WTC11 (cell line): Measurements from ENCODE around the gene KAZN. TPM values are rescaled to one million over a fixed set of nuclear protein-coding genes. Genes with fewer than 3 reads are reported as not detected.
A peak's percentile ranks its signal among the peaks of the same experiment; 100 is the strongest.

ENCODE experiments used
- ATAC-seq: fragments of 200-7000 bp; cut with Tn5 transposase; 2 replicates; pipeline ENCODE4 v1.10.0; 2021; ENCODE audit warnings: mild to moderate bottlenecking, moderate library complexity
- CTCF ChIA-PET: fragments of 300-600 bp; sonication (Branson Sonifier 250); formaldehyde crosslinking; loops from one replicate; lab custom pipeline; 2021; ENCODE audit warnings: antibody characterized with exemption; lab: Charles Lee
- POLR2A ChIA-PET: fragments of 350-600 bp; sonication (Branson Sonifier 250); formaldehyde crosslinking; loops from one replicate; lab custom pipeline; 2021; ENCODE audit warnings: antibody characterized with exemption; lab: Charles Lee
- DNase-seq: peaks from one replicate; pipeline ENCODE4 v3.0.0; 2021; ENCODE audit warnings: low spot score
- H3K27ac Mint-ChIP-seq: 2 replicates; pipeline ENCODE4 v1.8.0; 2021; ENCODE audit warnings: mixed read lengths
- H3K27me3 Mint-ChIP-seq: 2 replicates; pipeline ENCODE4 v1.8.0; 2021; ENCODE audit warnings: low read depth, mild to moderate bottlenecking, moderate library complexity, mixed read lengths
- H3K36me3 Mint-ChIP-seq: 2 replicates; pipeline ENCODE4 v1.8.0; 2021; ENCODE audit warnings: mixed read lengths
- H3K4me1 Mint-ChIP-seq: 2 replicates; pipeline ENCODE4 v1.8.0; 2022; ENCODE audit warnings: mixed read lengths
- H3K4me3 Mint-ChIP-seq: 2 replicates; pipeline ENCODE4 v1.8.0; 2021; ENCODE audit warnings: mild to moderate bottlenecking, moderate library complexity, mixed read lengths
- H3K9me3 Mint-ChIP-seq: 2 replicates; pipeline ENCODE4 v1.8.0; 2021; ENCODE audit warnings: mixed read lengths
- CBFB ChIP-seq: sonication (generic); formaldehyde crosslinking; IDR thresholded peaks from 2 replicates; pipeline ENCODE4 v1.8.1; 2022; ENCODE audit warnings: mild to moderate bottlenecking, low read depth, missing genetic modification reagents
- CREB1 ChIP-seq: sonication (generic); formaldehyde crosslinking; IDR thresholded peaks from 2 replicates; pipeline ENCODE4 v1.8.0; 2023; ENCODE audit warnings: mild to moderate bottlenecking, missing genetic modification reagents
- ESRRA ChIP-seq: sonication (generic); formaldehyde crosslinking; IDR thresholded peaks from 2 replicates; pipeline ENCODE4 v1.8.1; 2022; ENCODE audit warnings: mild to moderate bottlenecking, missing genetic modification reagents, borderline replicate concordance
- FOXP1 ChIP-seq: sonication (generic); formaldehyde crosslinking; IDR thresholded peaks from 2 replicates; pipeline ENCODE4 v1.8.0; 2022; ENCODE audit warnings: missing genetic modification reagents, mild to moderate bottlenecking, moderate library complexity, borderline replicate concordance
- GTF2I ChIP-seq: fragments of 250-450 bp; sonication (Bioruptor Pico); conservative IDR thresholded peaks from 2 replicates; pipeline ENCODE4 v1.4.0; 2021; ENCODE audit warnings: mild to moderate bottlenecking
- IRF2 ChIP-seq: sonication (generic); formaldehyde crosslinking; IDR thresholded peaks from 2 replicates; pipeline ENCODE4 v1.8.0; 2022; ENCODE audit warnings: low read depth, missing genetic modification reagents, borderline replicate concordance
- JUN ChIP-seq: sonication (generic); formaldehyde crosslinking; IDR thresholded peaks from 2 replicates; pipeline ENCODE4 v1.8.0; 2023; ENCODE audit warnings: mild to moderate bottlenecking, missing genetic modification reagents
- MXD4 ChIP-seq: fragments of 250-450 bp; sonication (Bioruptor Pico); IDR thresholded peaks from 2 replicates; pipeline ENCODE4 v1.8.0; 2021; ENCODE audit warnings: mild to moderate bottlenecking, moderate library complexity, borderline replicate concordance
- NFYB ChIP-seq: sonication (generic); formaldehyde crosslinking; conservative IDR thresholded peaks from 2 replicates; pipeline ENCODE4 v1.8.0; 2022; ENCODE audit warnings: low read depth, missing genetic modification reagents
- NR2C2 ChIP-seq: sonication (generic); formaldehyde crosslinking; IDR thresholded peaks from 2 replicates; pipeline ENCODE4 v1.8.0; 2022; ENCODE audit warnings: mild to moderate bottlenecking, missing genetic modification reagents
- TCF7 ChIP-seq: sonication (generic); formaldehyde crosslinking; IDR thresholded peaks from 2 replicates; pipeline ENCODE4 v1.8.0; 2022; ENCODE audit warnings: mild to moderate bottlenecking, low read depth, missing genetic modification reagents, moderate library complexity
- TEAD1 ChIP-seq: sonication (generic); formaldehyde crosslinking; IDR thresholded peaks from 2 replicates; pipeline ENCODE4 v1.8.0; 2022; ENCODE audit warnings: mild to moderate bottlenecking, missing genetic modification reagents
- ZNF232 ChIP-seq: sonication (generic); formaldehyde crosslinking; IDR thresholded peaks from 2 replicates; pipeline ENCODE4 v1.8.0; 2022; ENCODE audit warnings: mild to moderate bottlenecking, missing genetic modification reagents
- ZNF317 ChIP-seq: sonication (generic); formaldehyde crosslinking; IDR thresholded peaks from 2 replicates; pipeline ENCODE4 v1.8.1; 2023; ENCODE audit warnings: low read depth, mild to moderate bottlenecking, moderate library complexity, missing genetic modification reagents, borderline replicate concordance
- ZNF396 ChIP-seq: fragments of 250-450 bp; sonication (Bioruptor Pico); IDR thresholded peaks from 2 replicates; pipeline ENCODE4 v1.8.0; 2021; ENCODE audit warnings: mild to moderate bottlenecking, moderate library complexity, borderline replicate concordance
- ZNF423 ChIP-seq: fragments of 250-450 bp; sonication (Bioruptor Pico); IDR thresholded peaks from 2 replicates; pipeline ENCODE4 v2.1.2; 2022; ENCODE audit warnings: mild to moderate bottlenecking, moderate library complexity
- ZNF671 ChIP-seq: fragments of 250-450 bp; sonication (Bioruptor Pico); IDR thresholded peaks from 2 replicates; pipeline ENCODE4 v1.8.0; 2021; ENCODE audit warnings: mild to moderate bottlenecking
- total RNA-seq: library from RNA; stranded (reverse); gene quantifications from 3 replicates; pipeline ENCODE4 v1.2.3, GENCODE V29; 2021
- TF ChIP-seq, protein P1 (sequence below): sonication (generic); formaldehyde crosslinking; IDR thresholded peaks from 2 replicates; pipeline ENCODE4 v1.8.0; 2023; ENCODE audit warnings: missing genetic modification reagents
- TF ChIP-seq, protein P2 (sequence below): sonication (generic); formaldehyde crosslinking; IDR thresholded peaks from 2 replicates; pipeline ENCODE4 v1.8.1; 2022; ENCODE audit warnings: mild to moderate bottlenecking, missing genetic modification reagents, moderate library complexity, borderline replicate concordance
- TF ChIP-seq, protein P3 (sequence below): sonication (generic); formaldehyde crosslinking; IDR thresholded peaks from 2 replicates; pipeline ENCODE4 v1.8.1; 2023; ENCODE audit warnings: mild to moderate bottlenecking, moderate library complexity, missing genetic modification reagents
- TF ChIP-seq, protein P4 (sequence below): sonication (generic); formaldehyde crosslinking; IDR thresholded peaks from 2 replicates; pipeline ENCODE4 v1.8.1; 2023; ENCODE audit warnings: mild to moderate bottlenecking, missing genetic modification reagents, borderline replicate concordance

KAZN gene
- total RNA-seq, 1 experiment from 2014 or later: 19.9 TPM

DNA sequence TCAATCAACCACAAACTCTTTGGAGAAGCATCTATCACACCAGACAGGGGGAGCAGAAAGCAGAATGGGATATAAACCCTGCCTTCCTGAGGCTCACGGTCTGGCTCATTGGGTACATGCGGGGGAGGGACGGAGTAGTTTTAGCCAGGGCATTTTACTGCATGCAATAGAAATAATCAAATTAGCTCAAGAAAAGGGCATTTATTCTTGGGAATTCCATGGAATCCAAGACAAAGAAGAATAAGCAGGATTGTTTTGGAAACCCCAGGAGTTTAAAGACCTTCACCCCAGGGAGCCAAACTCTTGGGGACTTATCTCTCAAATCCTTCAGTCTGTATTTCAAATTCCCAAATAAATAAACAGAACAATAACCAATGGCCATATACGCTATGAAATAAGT, 5.2 kb upstream of the KAZN start:
- Mint-ChIP-seq H3K4me3 (peak overlapping the region; percentile 27), H3K27ac (peak overlapping the region; percentile 61; the same call in 1 of the 2 replicates), H3K4me1 (peaks cover 60% of the 10 kb centered on the region), H3K27me3 (peaks cover 75% of the 10 kb centered on the region), H3K9me3 (no peaks in the 10 kb centered on the region), H3K36me3 (no peaks in the 10 kb centered on the region)
- CTCF ChIA-PET: interaction anchor here (1.0 to 1.2 kb wide), 3 partner anchors 22 to 63 kb away, joined by 3 read pairs; no protein-coding TSS in a partner anchor
- DNase-seq (no peak), ATAC-seq (peak; percentile 25)
- TF ChIP-seq ZNF423 (peak; percentile 9; the same call in 1 of the 2 replicates), IRF2 (no peak)
- POLR2A ChIA-PET: no interaction called here

DNA sequence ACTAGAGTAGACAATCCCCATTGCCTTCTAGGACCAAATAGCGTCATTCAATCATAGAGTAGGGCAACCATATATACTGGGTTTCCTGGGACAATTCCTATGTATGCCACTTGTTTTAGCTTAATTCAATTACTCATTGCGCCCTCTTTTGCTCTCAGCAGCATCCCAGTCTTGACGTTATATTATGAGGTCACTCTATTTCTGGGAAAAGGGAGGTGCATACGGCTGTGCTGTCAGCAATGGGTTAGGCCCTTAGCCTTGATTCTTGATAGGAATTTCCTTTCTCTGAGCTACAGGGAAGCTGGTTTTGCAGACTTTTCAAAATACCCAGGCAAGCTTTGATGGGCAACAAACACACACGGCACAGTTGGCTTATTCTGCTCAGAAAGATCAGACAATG, 4.4 kb upstream of the KAZN start:
- Mint-ChIP-seq H3K27ac (no peak overlapping the region; the same call in 1 of the 2 replicates), H3K9me3 (no peaks in the 10 kb centered on the region), H3K36me3 (no peaks in the 10 kb centered on the region), H3K4me1 (peaks cover 60% of the 10 kb centered on the region), H3K4me3 (no peak overlapping the region), H3K27me3 (peaks cover 68% of the 10 kb centered on the region)
- ChIA-PET POLR2A (no interaction called here), CTCF (interaction anchor here (1.0 to 1.2 kb wide), 2 partner anchors 22 to 64 kb away, joined by 3 read pairs; no protein-coding TSS in a partner anchor)
- TF ChIP-seq ZNF317 (CRISPR knock-in tag) (no peak), NFYB (CRISPR knock-in tag) (no peak), GTF2I (no peak), TEAD1 (CRISPR knock-in tag) (no peak), JUN (CRISPR knock-in tag) (no peak), NR2C2 (no peak), ESRRA (CRISPR knock-in tag) (no peak), TCF7 (CRISPR knock-in tag) (no peak), CREB1 (no peak), ZNF396 (no peak), ZNF232 (CRISPR knock-in tag) (no peak)
- TF ChIP-seq, protein P1, sequence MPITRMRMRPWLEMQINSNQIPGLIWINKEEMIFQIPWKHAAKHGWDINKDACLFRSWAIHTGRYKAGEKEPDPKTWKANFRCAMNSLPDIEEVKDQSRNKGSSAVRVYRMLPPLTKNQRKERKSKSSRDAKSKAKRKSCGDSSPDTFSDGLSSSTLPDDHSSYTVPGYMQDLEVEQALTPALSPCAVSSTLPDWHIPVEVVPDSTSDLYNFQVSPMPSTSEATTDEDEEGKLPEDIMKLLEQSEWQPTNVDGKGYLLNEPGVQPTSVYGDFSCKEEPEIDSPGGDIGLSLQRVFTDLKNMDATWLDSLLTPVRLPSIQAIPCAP (CRISPR knock-in tag): no peak
- TF ChIP-seq, protein P2, sequence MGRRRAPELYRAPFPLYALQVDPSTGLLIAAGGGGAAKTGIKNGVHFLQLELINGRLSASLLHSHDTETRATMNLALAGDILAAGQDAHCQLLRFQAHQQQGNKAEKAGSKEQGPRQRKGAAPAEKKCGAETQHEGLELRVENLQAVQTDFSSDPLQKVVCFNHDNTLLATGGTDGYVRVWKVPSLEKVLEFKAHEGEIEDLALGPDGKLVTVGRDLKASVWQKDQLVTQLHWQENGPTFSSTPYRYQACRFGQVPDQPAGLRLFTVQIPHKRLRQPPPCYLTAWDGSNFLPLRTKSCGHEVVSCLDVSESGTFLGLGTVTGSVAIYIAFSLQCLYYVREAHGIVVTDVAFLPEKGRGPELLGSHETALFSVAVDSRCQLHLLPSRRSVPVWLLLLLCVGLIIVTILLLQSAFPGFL (CRISPR knock-in tag): no peak
- TF ChIP-seq, protein P3, sequence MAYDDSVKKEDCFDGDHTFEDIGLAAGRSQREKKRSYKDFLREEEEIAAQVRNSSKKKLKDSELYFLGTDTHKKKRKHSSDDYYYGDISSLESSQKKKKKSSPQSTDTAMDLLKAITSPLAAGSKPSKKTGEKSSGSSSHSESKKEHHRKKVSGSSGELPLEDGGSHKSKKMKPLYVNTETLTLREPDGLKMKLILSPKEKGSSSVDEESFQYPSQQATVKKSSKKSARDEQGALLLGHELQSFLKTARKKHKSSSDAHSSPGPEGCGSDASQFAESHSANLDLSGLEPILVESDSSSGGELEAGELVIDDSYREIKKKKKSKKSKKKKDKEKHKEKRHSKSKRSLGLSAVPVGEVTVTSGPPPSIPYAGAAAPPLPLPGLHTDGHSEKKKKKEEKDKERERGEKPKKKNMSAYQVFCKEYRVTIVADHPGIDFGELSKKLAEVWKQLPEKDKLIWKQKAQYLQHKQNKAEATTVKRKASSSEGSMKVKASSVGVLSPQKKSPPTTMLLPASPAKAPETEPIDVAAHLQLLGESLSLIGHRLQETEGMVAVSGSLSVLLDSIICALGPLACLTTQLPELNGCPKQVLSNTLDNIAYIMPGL (CRISPR knock-in tag): no peak
- DNase-seq: no peak
- no peak for ATAC-seq

DNA sequence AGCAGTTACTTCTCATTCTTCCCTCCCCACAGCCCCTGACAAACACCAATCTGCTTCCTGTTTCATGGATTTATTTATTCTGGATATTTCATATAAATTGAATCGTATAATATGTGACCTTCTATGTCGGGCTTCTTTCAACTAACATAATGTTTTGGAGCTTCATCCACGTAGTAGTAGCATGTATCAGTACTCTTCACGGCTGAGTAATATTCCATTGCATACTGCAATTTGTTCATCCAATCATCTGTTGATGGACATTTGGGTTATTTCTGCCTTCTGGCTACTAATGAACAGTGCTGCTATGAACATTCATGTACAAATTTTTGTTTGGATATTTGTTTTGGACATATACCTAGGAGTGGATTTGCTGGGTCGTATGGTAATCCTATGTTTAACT, 1.9 kb upstream of the KAZN start:
- ChIA-PET CTCF (no interaction called here), POLR2A (no interaction called here)
- Mint-ChIP-seq H3K27me3 (peaks cover 65% of the 10 kb centered on the region), H3K4me1 (peaks cover 69% of the 10 kb centered on the region), H3K9me3 (no peaks in the 10 kb centered on the region), H3K36me3 (no peaks in the 10 kb centered on the region), H3K27ac (no peak overlapping the region), H3K4me3 (no peak overlapping the region)
- ATAC-seq (no peak), DNase-seq (no peak)
- TF ChIP-seq MXD4 (CRISPR knock-in tag): no peak
- TF ChIP-seq, protein P4, sequence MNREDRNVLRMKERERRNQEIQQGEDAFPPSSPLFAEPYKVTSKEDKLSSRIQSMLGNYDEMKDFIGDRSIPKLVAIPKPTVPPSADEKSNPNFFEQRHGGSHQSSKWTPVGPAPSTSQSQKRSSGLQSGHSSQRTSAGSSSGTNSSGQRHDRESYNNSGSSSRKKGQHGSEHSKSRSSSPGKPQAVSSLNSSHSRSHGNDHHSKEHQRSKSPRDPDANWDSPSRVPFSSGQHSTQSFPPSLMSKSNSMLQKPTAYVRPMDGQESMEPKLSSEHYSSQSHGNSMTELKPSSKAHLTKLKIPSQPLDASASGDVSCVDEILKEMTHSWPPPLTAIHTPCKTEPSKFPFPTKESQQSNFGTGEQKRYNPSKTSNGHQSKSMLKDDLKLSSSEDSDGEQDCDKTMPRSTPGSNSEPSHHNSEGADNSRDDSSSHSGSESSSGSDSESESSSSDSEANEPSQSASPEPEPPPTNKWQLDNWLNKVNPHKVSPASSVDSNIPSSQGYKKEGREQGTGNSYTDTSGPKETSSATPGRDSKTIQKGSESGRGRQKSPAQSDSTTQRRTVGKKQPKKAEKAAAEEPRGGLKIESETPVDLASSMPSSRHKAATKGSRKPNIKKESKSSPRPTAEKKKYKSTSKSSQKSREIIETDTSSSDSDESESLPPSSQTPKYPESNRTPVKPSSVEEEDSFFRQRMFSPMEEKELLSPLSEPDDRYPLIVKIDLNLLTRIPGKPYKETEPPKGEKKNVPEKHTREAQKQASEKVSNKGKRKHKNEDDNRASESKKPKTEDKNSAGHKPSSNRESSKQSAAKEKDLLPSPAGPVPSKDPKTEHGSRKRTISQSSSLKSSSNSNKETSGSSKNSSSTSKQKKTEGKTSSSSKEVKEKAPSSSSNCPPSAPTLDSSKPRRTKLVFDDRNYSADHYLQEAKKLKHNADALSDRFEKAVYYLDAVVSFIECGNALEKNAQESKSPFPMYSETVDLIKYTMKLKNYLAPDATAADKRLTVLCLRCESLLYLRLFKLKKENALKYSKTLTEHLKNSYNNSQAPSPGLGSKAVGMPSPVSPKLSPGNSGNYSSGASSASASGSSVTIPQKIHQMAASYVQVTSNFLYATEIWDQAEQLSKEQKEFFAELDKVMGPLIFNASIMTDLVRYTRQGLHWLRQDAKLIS (CRISPR knock-in tag): no peak
- no peak for TF ChIP-seq ZNF671
- TF ChIP-seq FOXP1 (CRISPR knock-in tag): no peak
- no peak for TF ChIP-seq CBFB
- no peak for TF ChIP-seq ZNF396
